Right lobe of liver (tissue), 4 donors: ENCODE measurements around the gene RALGAPA2.

Experiments used
- POLR2A ChIP-seq: fragments of 450-650 bp; IDR thresholded peaks from one replicate; pipeline ENCODE4 v1.6.1; 2017; ENCODE audit warnings: antibody characterized with exemption, mild to moderate bottlenecking
- TF ChIP-seq, protein P1 (sequence below), 4 donors: fragments of 200-600 bp in 3 of 4; fragments of 450-650 bp in 1 of 4; IDR thresholded peaks; one replicate each; pipeline versions ENCODE4 v1.5.1 to v1.8.0; 2016 to 2022; ENCODE audit warnings: antibody characterized with exemption in 4 of 4, mild to moderate bottlenecking in 2 of 4
- donor health status: DM: no; HTN: no; CAD: no.
- donor health status: DM: no; HTN: no; CAD: no.
- donor health status: DM: no; HTN: yes; CAD: no.

- TF ChIP-seq, protein P1, sequence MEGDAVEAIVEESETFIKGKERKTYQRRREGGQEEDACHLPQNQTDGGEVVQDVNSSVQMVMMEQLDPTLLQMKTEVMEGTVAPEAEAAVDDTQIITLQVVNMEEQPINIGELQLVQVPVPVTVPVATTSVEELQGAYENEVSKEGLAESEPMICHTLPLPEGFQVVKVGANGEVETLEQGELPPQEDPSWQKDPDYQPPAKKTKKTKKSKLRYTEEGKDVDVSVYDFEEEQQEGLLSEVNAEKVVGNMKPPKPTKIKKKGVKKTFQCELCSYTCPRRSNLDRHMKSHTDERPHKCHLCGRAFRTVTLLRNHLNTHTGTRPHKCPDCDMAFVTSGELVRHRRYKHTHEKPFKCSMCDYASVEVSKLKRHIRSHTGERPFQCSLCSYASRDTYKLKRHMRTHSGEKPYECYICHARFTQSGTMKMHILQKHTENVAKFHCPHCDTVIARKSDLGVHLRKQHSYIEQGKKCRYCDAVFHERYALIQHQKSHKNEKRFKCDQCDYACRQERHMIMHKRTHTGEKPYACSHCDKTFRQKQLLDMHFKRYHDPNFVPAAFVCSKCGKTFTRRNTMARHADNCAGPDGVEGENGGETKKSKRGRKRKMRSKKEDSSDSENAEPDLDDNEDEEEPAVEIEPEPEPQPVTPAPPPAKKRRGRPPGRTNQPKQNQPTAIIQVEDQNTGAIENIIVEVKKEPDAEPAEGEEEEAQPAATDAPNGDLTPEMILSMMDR (IDR thresholded peaks at IDR 0.05) = no peak
- no peak for TF ChIP-seq POLR2A
Observed at GRCh38 chr20:20432618-20433286, 279.7 kb downstream of the RALGAPA2 start.
